Ovary (tissue), 3 donors: ENCODE data around the gene FAM219A.

ENCODE experiments used
- POLR2A ChIP-seq: fragments of 450-650 bp; IDR thresholded peaks from one replicate; pipeline ENCODE4 v1.6.1; 2017; ENCODE audit warnings: antibody characterized with exemption, mild to moderate bottlenecking, moderate library complexity
- TF ChIP-seq, protein P1 (sequence below), 3 donors: fragments of 450-650 bp in 2 of 3; fragments of 200-600 bp in 1 of 3; IDR thresholded peaks; one replicate each; pipeline versions ENCODE4 v1.5.1 to v1.8.0; 2016 to 2022; ENCODE audit warnings: antibody characterized with exemption in 3 of 3, mild to moderate bottlenecking in 1 of 3
- donor health status: DM: no; HTN: no; CAD: no.

DNA sequence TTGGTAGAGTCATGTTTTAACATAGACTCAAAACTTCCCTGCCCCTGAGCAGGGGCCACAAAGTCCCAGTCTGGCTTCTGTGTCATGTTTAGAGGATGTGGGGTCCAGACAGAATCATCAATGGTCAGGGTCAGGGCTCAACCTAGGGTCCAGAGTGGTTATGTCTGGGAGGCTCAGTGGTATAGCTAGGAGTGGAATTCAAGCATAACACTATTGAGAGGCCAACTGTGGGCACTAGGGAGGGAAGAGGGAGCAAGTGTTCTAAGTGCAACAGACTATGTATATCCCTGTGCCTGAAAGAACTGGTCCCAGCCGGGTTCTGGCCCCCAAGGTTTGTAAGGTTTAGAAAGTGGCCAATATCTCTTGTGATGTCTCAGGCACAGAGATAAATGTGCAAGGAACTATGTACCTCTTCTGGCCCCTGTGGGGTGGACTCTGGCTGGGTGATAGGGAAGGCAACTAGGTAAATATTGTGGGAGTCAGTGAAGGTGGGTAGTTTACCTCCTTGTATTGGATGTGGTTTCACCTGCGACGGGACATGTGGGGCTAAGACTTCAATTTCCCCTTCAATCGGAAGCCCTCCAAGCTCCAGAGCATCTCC lies 95.7 kb downstream of the FAM219A start:
- TF ChIP-seq, protein P1, sequence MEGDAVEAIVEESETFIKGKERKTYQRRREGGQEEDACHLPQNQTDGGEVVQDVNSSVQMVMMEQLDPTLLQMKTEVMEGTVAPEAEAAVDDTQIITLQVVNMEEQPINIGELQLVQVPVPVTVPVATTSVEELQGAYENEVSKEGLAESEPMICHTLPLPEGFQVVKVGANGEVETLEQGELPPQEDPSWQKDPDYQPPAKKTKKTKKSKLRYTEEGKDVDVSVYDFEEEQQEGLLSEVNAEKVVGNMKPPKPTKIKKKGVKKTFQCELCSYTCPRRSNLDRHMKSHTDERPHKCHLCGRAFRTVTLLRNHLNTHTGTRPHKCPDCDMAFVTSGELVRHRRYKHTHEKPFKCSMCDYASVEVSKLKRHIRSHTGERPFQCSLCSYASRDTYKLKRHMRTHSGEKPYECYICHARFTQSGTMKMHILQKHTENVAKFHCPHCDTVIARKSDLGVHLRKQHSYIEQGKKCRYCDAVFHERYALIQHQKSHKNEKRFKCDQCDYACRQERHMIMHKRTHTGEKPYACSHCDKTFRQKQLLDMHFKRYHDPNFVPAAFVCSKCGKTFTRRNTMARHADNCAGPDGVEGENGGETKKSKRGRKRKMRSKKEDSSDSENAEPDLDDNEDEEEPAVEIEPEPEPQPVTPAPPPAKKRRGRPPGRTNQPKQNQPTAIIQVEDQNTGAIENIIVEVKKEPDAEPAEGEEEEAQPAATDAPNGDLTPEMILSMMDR (IDR thresholded peaks at IDR 0.05) = no peak
- TF ChIP-seq POLR2A = no peak
